GM21825 (cell line): Measurements from ENCODE around the gene TAF7L.
"Not testable (repeated sequence)": the region's sequence is repeated elsewhere in the genome, so short reads cannot be mapped to it uniquely, and the experiment has no call there.

ENCODE experiments used
- ATAC-seq: cut with Tn5 transposase; IDR thresholded peaks from one replicate; pipeline ENCODE4 v1.9.1; 2021; ENCODE audit warnings: mild to moderate bottlenecking, moderate library complexity; ENCODE audit not compliant: unreplicated experiment

TAF7L gene, protein sequence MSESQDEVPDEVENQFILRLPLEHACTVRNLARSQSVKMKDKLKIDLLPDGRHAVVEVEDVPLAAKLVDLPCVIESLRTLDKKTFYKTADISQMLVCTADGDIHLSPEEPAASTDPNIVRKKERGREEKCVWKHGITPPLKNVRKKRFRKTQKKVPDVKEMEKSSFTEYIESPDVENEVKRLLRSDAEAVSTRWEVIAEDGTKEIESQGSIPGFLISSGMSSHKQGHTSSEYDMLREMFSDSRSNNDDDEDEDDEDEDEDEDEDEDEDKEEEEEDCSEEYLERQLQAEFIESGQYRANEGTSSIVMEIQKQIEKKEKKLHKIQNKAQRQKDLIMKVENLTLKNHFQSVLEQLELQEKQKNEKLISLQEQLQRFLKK

DNA sequence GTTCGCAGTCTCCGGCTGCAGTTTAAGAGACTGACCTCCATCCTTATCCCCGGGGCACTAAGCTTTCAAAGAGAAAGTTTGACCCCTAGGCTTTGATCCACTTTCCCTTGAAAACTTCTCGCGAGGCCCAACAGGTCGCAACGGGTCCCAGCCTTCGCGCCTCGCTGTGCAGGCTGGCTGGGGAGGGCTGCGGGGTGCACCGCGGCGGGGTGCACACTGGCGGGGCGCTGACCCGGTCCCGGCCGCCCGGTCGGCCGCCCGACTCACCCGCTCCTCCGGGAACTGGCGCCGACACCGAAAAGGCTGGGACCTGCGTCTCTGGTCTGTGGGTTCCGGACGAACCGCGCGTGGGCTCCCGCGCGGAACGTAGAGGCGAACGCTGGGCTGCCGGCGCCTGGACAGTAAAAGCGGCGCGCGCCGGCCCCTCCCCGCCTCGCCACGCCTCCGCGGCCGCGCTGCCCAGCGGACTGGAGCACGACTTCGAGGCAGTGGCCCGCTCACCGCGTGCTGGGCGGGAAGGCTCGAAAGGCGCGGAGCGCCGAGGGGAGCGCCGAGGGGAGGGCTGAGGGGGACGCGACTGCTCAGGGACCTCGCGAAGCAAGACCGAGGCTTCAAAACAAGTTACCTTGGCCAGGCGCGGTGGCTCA is at the start of gene TAF7L:
TAF7L (minus strand) TSS at position 378 of the 647 bp plus-strand sequence. CDS start 3,791 bp downstream, outside the sequence.
- no peak for ATAC-seq

DNA sequence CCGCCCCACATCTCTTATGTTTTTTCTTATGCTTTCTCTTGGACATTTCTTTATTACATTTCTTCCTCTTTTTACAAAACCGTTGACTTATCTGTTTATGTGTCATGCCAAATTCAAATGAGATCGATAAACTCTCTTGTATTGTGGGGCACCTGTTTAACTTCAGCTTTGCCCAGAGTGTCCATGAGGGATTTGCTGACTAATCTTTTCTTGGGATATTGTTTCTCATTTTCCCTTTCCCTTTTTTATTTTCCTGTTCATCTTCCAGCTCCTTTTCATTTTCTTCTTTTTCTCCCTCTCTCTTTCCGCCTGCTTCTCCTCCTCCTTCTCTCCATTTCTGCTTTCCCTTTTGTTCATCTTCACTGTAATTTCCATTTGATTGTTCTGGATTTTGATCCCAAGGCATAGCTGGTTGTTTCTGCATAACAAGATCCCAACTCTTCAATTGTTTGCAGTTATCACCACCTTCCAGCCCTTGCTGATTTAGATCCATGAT is 46.7 kb upstream of the TAF7L start:
- no peak for ATAC-seq

DNA sequence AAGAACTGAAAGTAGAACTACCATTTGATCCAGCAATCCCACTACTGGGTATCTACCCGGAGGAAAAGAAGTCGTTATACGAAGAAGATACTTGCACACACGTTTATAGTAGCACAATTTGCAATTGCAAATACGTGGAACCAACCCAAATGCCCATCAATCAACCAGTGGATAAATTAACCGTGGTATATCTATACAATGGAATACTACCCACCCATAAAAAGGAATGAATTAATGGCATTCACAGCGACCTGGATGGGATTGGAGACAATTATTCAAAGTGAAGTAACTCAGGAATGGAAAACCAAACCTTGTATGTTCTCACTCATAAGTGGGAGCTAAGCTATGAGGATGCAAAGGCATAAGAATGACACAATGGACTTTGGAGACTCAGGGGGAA is 43.2 kb upstream of the TAF7L start:
- ATAC-seq = not testable (repeated sequence)

DNA sequence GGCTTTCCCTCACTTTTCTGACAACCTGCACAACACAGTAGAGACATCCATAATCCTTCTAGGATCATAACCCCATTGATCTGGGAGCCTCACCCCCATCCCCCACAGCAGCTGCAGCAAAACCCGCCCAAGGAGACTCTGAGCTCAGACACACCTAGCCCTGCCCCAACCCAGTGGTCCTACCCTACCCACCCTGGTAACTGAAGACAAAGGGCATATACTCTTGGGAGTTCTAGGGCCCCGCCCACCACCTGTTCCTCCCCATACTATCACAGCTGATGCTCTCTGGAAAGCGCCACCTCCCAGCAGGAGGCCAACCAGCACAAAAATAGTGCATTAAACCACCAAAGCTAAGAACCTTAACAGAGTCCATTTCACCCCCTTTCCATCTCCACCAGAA is 35.5 kb upstream of the TAF7L start:
- ATAC-seq = not testable (repeated sequence)

DNA sequence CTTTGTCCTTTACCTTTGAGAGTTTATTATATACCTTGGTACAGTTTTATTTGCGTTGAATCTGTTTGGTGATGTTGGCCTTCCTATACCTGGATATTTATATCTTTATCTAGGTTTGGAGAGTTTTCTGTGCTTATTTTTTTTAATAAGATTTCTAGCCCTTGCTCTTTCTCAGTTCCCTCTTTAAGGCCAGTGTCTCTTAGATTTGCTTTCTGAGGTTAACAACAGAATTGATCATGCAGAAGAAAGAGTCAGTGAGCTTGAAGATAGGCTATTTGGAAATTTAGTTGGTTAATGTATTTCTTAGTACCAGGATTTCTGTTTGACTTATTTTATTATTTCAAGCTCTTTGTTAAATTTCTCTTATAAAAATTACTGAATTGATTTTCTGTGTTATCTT is 12.7 kb upstream of the TAF7L start:
- ATAC-seq = no peak

DNA sequence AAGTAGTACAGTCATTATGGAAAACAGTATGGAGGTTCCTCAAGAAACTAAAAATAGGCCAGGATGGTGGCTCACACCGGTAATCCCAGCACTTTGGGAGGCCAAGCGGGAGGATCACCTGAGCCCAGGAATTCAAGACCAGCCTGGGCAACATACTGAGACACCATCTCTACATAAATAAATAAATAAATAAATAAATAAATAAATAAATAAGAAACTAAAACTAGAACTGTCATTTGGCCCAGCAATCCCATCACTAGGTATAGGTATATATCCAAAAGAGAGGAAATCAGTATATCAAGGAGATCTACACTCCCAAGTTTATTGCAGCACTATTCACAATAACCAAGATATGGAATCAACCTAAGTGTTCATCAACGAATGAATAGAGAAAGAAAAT is 4.5 kb upstream of the TAF7L start:
- not testable (repeated sequence) for ATAC-seq

DNA sequence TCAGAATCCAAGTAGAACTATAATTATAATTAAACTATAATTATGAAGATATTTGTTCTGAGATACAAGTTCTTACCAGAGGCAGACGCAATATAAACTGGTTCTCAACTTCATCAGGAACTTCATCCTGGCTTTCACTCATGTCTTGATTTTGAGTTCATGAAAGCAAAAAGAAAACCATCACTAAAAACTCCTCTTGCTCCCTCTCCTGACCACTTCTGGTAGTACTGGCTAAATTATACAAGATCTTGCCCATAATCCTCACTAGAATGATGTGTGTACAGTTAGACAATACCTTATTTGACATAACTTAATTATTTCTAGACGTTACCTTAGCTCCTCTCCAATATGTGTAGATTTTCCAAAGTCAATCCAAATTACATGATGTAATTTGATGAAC is 3.7 kb downstream of the TAF7L start:
- ATAC-seq = peak; percentile 58

DNA sequence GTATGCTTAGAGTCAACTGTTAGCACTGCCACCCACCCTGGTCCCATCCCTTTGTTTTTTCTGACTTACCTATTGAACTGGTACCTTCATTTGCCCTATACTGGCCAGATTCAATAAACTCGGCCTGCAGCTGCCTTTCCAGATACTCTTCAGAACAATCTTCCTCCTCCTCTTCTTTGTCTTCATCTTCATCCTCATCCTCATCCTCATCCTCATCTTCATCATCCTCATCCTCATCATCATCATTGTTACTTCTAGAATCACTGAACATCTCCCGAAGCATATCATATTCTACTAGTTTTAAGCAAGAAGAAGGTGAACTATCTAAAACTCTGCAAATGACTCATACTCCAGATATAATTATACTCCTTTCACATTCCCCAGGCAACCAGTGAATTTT is 14.9 kb downstream of the TAF7L start:
- ATAC-seq = no peak

DNA sequence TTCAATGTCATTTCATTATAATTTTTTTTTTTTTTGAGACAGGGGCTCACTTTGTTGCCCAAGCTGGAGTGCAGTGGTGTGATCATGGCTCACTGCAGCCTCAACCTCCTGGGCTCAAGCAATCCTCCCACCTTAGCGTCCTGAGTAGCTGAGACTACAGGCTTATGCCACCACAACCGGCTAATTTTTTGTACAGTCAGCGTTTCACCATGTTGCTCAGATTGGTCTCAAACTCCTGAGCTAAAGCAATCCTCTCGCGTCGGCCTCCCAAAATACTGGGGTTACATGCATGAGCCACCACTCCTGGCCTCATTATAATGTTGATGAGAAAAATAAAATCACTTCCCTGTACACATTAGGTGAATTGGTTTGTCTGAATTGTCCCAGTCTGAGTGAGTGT is 16.9 kb downstream of the TAF7L start:
- no peak for ATAC-seq

DNA sequence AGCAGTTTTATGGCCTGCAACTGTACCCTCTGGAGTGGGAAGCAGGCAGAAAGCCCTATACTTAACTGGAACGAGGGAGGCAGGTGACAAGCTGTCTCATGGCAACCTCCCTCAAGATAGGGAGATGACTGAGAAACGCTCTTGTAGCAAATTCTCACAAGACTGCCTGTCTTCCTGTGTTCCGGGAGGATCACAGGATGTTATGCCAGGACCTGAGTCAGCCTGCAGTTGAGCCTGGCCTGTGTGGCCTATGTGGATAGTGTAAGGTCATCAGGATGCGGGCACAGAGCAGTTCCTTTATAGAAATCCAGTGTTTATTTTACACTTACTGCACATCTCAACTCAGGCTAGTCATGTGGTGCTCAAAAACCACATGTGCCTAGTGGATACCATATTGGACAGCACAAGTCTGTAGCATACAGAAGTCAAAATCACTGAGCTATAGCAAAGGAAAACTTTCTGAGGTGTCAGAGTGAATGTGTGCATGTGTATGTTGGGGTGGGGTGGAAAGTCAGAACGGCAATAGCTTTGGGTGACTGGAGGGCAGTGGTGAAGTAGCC is 25.2 kb downstream of the TAF7L start:
- no peak for ATAC-seq

DNA sequence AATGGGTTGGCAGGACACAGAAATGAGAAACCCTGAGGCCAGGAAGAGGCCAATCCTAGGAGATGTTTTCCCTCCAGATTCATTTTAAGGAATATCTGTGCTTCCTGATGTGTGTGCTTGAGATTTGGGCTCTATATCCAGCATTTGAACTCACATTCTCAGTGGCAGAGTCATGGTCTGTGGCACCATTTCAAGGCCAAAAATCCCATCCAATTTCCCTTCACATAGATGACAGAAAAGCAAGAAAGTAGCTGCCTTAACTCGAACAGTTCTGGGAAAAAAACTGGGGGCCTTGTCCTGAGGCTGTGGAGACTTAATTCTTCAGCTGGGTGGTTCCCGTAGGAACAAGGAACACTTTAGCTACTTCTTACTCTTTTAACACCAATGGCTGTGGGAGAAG is 27.4 kb downstream of the TAF7L start:
- no peak for ATAC-seq

DNA sequence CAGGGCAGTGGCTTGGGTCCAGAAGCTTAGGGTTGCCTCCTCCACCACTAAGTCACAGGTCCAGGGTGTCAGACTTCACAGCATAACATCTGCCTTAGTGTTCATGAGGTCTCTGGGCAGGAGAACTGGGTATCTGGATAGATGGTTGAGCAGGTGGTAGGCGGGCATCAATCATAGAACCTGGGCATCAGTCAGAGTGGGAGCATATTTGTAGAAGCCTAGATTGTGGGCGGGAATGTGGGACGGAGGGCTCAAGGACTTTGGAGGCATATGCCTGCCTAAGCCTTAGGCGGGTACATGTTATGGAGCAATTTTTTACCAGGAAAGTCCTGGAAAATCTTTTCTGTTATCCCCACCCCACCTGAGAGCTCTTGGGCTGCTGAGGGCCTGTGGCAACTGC is 28.5 kb downstream of the TAF7L start:
- no peak for ATAC-seq

DNA sequence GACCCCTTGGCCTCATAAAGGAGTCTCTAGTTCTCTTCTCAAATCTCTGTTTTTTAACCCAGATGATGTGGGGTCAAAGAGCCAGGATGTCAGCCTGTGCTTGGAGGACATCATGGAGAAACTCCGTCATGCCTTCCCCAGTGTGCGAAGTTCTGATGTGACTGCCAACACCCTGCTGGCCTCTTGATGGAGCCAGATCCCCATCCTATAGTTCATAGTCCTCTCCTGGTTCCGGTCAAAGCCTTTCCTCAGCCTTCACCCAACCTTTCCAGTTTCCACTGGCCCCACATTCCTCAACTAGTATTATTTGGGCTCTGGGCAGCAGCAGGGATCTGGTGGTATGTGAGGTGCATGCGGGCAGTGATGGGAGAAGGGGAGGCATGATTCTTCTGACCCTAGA is 30.7 kb downstream of the TAF7L start:
- ATAC-seq = no peak

DNA sequence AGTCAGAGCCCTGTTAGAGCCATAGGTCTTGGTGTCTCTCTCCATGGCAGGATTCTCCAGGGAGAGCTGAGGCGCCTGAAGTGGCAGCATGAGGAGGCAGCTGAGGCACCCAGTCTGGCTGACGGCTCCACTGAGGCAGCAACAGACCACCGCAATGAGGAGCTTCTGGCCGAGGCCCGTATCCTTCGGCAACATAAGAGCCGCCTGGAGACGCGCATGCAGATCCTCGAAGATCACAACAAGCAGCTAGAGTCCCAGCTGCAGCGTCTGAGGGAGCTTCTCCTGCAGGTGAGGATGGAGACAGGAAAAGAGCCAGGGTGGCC is 32.9 kb downstream of the TAF7L start:
- no peak for ATAC-seq

DNA sequence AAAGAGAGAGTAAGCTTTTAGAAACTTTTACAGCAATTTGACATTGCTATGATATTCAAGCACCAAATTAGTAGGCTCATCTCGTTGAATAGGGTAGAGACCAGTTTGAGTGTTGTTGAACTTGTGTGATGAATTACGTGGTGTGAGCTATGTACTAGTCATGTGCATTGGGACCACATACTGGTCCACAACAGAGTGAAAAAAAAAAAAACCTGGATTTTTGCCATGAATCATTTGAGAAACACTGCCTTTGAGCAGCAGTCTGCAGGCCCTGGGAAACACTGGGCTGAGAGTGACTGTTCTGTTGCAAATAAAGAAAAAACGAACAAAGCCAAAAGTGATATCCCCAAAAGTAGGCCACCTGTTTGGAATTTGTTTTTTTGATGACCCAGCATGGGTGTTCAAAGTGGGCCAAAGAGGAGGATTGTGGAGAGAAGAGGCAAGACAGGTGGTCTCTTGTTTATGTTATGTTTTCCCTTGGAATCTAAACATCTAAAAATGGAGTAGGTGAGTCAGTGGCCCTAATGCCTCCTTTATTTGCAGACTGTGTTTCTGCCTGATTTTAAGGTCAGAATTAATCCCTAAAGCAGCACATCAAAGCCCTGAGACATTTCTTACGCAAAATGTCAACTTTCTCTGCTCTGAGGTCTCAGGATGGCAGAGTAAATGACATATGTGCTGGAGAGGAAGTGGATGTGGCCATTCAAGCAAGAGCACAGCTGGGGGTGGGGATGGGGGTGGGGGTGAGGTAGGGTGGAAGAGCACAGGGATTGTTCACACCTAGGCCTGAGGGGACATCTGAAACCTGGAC is 33.5 kb downstream of the TAF7L start:
- no peak for ATAC-seq

DNA sequence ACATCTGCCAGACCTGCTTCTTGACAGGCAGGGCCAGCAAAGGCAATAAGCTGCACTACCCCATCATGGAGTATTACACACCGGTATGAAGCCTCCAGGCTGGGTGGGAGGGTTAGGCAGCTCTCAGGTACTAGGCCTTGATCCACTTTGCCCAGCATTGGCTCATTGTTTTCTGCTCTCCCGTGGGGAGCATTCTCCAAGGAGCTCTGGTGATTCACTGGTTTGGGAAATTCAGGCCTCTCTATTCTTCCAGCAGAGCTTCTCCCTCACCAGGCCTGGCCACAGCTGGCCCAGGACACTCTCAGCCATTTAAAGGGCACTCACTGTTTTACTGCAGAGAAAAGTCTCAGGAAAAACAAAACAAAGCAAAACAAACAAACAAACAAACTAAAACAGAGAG is 38.5 kb downstream of the TAF7L start:
- ATAC-seq = no peak

DNA sequence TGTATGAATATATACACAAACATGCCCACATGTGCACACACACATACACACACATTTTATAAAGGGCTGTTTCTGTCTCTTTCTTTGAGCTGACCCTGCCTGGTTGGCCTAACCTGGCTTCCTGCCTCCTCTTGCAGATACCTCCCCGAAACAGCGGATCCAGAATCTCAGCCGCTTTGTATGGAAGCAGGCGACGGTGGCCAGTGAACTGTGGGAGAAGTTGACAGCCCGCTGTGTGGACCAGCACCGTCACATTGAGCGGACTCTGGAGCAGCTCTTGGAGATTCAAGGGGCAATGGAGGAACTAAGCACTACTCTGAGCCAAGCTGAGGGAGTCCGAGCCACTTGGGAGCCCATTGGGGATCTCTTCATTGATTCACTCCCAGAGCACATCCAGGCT is 49.6 kb downstream of the TAF7L start:
- no peak for ATAC-seq

DNA sequence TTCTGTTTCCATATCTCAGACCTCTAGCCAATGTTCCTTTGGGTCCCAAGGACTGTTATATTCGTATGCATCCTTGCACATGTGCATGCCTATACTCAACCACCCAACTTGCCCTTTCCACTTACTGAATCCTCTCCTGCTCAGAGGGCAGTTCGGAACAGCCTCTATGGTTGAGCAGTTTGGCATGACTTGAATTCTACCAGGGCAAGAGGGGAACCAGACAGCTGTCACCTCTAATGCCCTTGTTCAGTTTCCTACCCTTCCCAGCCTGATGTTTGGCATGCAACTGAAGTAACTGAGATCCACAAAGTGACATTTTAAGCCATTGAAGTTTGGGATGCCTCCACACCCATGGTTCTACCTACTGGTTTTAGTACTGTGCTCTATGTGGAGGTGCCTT is 54.1 kb downstream of the TAF7L start:
- no peak for ATAC-seq

DNA sequence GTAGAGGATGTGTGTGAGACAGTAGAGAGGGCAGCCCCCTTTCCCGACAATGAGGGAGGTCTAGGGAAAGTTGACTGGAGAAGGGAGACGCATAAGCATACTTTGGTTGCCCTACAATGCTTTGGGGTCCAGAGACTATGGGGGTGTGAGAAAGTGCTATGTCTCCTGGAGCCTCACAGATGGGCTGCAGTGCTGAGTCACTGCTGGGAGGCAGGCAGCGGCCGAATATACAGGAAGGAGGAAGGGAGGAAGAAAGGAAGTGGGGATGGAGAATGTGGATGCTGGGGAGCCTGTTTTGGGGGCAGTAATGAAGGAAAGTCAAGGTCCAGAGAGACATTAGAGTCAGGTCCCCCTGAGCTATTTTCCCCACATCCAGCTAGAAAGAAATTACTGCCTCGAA is 58.8 kb downstream of the TAF7L start:
- ATAC-seq = no peak

DNA sequence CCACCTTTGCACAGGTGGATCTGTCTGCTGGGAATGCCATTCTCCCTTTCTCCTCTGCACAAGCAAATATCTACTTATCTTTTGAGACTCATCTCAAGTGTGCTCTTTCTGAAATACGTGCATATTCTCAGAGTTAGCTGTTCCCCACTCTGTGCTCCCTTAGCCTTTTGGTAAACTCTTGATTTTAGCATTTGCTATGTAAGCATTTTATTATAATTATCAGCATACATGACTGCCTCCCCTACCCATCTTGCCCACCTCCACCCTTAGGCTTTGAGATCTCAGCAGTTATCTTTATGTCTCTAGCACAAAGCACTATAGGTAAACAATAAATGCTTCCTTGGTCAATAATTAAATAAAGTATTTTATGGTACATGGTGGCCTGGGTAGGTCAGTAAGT is 60.1 kb downstream of the TAF7L start:
- no peak for ATAC-seq

DNA sequence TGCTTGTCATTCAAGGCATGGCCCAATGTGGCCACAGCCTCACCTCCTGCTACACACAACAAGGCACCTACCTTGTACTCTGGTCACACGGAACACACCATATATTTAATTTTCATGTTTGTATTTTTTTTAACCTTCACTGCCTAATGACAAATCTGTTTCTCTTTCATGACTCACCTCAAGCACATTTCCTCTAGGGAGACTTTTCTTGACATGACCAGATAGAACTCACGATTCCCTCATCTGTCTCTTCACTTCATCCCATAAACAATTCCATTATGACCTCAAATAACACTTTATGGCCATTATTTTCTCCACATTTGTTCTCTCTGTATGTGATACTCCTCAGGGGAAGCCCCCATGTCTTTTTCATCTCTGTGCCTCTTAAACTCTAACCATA is 60.5 kb downstream of the TAF7L start:
- no peak for ATAC-seq
